GM23338 (cell line): ENCODE measurements around the gene SNX10. TPM values are rescaled to one million over a fixed set of nuclear protein-coding genes. Genes with fewer than 3 reads are reported as not detected.

Source experiments
- EZH2 ChIP-seq: fragments of 200-600 bp; sonication (generic); IDR thresholded peaks from one replicate; pipeline ENCODE4 v1.8.0; 2017; ENCODE audit warnings: antibody characterized with exemption, mild to moderate bottlenecking, low read depth; ENCODE audit not compliant: unreplicated experiment
- EZH2phosphoT487 ChIP-seq: fragments of 200-600 bp; sonication (generic); IDR thresholded peaks from one replicate; pipeline ENCODE4 v1.8.1; 2018; ENCODE audit warnings: antibody characterized with exemption; ENCODE audit not compliant: unreplicated experiment
- JUNB ChIP-seq: IDR thresholded peaks from one replicate; pipeline ENCODE4 v1.6.1; 2016; ENCODE audit warnings: antibody characterized with exemption; ENCODE audit not compliant: unreplicated experiment
- NANOG ChIP-seq: IDR thresholded peaks from 2 replicates; pipeline ENCODE4 v1.6.1; 2016; ENCODE audit warnings: antibody characterized with exemption, borderline replicate concordance
- POLR2AphosphoS5 ChIP-seq: IDR thresholded peaks from 2 replicates; pipeline ENCODE4 v1.6.1; 2016; ENCODE audit warnings: antibody characterized with exemption, low read depth
- STAT1 ChIP-seq: IDR thresholded peaks from one replicate; pipeline ENCODE4 v1.6.1; 2016; ENCODE audit warnings: antibody characterized with exemption; ENCODE audit not compliant: unreplicated experiment
- ZNF114 ChIP-seq: fragments of 250-450 bp; sonication (Bioruptor Pico); IDR thresholded peaks from 2 replicates; pipeline ENCODE4 v1.5.0; 2020; ENCODE audit warnings: mild to moderate bottlenecking, moderate library complexity
- ZNF331 ChIP-seq: fragments of 250-450 bp; sonication (Bioruptor Pico); IDR thresholded peaks from 2 replicates; pipeline ENCODE4 v1.5.0; 2020; ENCODE audit warnings: low read depth, mild to moderate bottlenecking, moderate library complexity
- polyA plus RNA-seq: library from polyadenylated mRNA; unstranded; fragments of >200 nt; fragmentation: Nextera tagmentation; extraction: Ambion mirVana; gene quantifications from 2 replicates; pipeline ENCODE4 v1.2.1, GENCODE V29; 2016
- total RNA-seq: library from RNA; depleted of rRNA; stranded (reverse); fragments of >200 nt; shearing (Covaris generic); gene quantifications from 2 replicates; pipeline ENCODE4 v1.2.3, GENCODE V29; 2014
- TF ChIP-seq, protein P1 (sequence below): fragments of 250-450 bp; sonication (Bioruptor Pico); IDR thresholded peaks from 2 replicates; pipeline ENCODE4 v1.5.0; 2020; ENCODE audit warnings: mild to moderate bottlenecking, moderate library complexity
- TF ChIP-seq, protein P2 (sequence below): IDR thresholded peaks from one replicate; pipeline ENCODE4 v1.6.1; 2018; ENCODE audit warnings: antibody characterized with exemption; ENCODE audit not compliant: unreplicated experiment
- TF ChIP-seq, protein P3 (sequence below): IDR thresholded peaks from 2 replicates; pipeline ENCODE4 v1.6.1; 2016; ENCODE audit warnings: antibody characterized with exemption

Gene SNX10
- total and polyA plus RNA-seq, 2 experiments from 2014 or later: 15.8 to 17.8 TPM

DNA sequence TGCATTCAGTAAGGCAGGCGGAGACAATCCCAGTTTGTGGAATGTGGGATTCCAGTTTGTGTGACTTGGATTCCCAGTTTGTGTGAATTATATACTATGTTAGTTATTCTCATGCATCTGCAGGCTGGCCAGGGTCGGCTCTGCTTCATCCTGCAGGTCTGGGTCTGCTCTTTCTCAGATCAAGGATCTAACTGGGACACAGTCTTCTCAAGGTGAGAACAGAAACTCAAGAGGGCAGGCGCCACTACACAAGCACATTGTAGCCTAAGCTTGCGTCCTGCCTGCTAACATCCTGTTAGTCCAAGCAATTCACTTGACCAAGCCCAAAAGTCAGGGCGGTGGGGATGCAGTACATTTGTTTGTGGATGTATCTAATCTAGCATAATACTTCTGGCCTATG is 131.1 kb downstream of the SNX10 start (continued):
- TF ChIP-seq, protein P1, sequence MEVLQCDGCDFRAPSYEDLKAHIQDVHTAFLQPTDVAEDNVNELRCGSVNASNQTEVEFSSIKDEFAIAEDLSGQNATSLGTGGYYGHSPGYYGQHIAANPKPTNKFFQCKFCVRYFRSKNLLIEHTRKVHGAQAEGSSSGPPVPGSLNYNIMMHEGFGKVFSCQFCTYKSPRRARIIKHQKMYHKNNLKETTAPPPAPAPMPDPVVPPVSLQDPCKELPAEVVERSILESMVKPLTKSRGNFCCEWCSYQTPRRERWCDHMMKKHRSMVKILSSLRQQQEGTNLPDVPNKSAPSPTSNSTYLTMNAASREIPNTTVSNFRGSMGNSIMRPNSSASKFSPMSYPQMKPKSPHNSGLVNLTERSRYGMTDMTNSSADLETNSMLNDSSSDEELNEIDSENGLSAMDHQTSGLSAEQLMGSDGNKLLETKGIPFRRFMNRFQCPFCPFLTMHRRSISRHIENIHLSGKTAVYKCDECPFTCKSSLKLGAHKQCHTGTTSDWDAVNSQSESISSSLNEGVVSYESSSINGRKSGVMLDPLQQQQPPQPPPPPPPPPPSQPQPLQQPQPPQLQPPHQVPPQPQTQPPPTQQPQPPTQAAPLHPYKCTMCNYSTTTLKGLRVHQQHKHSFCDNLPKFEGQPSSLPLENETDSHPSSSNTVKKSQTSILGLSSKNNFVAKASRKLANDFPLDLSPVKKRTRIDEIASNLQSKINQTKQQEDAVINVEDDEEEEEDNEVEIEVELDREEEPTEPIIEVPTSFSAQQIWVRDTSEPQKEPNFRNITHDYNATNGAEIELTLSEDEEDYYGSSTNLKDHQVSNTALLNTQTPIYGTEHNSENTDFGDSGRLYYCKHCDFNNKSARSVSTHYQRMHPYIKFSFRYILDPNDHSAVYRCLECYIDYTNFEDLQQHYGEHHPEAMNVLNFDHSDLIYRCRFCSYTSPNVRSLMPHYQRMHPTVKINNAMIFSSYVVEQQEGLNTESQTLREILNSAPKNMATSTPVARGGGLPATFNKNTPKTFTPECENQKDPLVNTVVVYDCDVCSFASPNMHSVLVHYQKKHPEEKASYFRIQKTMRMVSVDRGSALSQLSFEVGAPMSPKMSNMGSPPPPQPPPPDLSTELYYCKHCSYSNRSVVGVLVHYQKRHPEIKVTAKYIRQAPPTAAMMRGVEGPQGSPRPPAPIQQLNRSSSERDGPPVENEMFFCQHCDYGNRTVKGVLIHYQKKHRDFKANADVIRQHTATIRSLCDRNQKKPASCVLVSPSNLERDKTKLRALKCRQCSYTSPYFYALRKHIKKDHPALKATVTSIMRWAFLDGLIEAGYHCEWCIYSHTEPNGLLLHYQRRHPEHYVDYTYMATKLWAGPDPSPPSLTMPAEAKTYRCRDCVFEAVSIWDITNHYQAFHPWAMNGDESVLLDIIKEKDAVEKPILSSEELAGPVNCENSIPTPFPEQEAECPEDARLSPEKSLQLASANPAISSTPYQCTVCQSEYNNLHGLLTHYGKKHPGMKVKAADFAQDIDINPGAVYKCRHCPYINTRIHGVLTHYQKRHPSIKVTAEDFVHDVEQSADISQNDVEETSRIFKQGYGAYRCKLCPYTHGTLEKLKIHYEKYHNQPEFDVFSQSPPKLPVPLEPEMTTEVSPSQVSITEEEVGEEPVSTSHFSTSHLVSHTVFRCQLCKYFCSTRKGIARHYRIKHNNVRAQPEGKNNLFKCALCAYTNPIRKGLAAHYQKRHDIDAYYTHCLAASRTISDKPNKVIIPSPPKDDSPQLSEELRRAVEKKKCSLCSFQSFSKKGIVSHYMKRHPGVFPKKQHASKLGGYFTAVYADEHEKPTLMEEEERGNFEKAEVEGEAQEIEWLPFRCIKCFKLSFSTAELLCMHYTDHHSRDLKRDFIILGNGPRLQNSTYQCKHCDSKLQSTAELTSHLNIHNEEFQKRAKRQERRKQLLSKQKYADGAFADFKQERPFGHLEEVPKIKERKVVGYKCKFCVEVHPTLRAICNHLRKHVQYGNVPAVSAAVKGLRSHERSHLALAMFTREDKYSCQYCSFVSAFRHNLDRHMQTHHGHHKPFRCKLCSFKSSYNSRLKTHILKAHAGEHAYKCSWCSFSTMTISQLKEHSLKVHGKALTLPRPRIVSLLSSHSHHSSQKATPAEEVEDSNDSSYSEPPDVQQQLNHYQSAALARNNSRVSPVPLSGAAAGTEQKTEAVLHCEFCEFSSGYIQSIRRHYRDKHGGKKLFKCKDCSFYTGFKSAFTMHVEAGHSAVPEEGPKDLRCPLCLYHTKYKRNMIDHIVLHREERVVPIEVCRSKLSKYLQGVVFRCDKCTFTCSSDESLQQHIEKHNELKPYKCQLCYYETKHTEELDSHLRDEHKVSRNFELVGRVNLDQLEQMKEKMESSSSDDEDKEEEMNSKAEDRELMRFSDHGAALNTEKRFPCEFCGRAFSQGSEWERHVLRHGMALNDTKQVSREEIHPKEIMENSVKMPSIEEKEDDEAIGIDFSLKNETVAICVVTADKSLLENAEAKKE (CRISPR knock-in tag): no peak
- no peak for TF ChIP-seq POLR2AphosphoS5
- TF ChIP-seq EZH2phosphoT487: no peak
- no peak for TF ChIP-seq ZNF114 (CRISPR knock-in tag)
- TF ChIP-seq, protein P2, sequence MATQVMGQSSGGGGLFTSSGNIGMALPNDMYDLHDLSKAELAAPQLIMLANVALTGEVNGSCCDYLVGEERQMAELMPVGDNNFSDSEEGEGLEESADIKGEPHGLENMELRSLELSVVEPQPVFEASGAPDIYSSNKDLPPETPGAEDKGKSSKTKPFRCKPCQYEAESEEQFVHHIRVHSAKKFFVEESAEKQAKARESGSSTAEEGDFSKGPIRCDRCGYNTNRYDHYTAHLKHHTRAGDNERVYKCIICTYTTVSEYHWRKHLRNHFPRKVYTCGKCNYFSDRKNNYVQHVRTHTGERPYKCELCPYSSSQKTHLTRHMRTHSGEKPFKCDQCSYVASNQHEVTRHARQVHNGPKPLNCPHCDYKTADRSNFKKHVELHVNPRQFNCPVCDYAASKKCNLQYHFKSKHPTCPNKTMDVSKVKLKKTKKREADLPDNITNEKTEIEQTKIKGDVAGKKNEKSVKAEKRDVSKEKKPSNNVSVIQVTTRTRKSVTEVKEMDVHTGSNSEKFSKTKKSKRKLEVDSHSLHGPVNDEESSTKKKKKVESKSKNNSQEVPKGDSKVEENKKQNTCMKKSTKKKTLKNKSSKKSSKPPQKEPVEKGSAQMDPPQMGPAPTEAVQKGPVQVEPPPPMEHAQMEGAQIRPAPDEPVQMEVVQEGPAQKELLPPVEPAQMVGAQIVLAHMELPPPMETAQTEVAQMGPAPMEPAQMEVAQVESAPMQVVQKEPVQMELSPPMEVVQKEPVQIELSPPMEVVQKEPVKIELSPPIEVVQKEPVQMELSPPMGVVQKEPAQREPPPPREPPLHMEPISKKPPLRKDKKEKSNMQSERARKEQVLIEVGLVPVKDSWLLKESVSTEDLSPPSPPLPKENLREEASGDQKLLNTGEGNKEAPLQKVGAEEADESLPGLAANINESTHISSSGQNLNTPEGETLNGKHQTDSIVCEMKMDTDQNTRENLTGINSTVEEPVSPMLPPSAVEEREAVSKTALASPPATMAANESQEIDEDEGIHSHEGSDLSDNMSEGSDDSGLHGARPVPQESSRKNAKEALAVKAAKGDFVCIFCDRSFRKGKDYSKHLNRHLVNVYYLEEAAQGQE: no peak
- TF ChIP-seq, protein P3, sequence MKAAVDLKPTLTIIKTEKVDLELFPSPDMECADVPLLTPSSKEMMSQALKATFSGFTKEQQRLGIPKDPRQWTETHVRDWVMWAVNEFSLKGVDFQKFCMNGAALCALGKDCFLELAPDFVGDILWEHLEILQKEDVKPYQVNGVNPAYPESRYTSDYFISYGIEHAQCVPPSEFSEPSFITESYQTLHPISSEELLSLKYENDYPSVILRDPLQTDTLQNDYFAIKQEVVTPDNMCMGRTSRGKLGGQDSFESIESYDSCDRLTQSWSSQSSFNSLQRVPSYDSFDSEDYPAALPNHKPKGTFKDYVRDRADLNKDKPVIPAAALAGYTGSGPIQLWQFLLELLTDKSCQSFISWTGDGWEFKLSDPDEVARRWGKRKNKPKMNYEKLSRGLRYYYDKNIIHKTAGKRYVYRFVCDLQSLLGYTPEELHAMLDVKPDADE: no peak
- no peak for TF ChIP-seq STAT1
- TF ChIP-seq ZNF331 (CRISPR knock-in tag): no peak
- no peak for TF ChIP-seq EZH2
- no peak for TF ChIP-seq NANOG
- no peak for TF ChIP-seq JUNB
